Breast epithelium (tissue), 4 donors: Measurements from ENCODE around the gene KCNE3. TPM values are rescaled to one million over a fixed set of nuclear protein-coding genes. Genes with fewer than 3 reads are reported as not detected.

ENCODE experiments used
- DNase-seq, 2 donors: peaks; one replicate each; pipeline ENCODE4 v3.0.0-alpha.2; 2019; ENCODE audit warnings: low spot score in 2 of 2
- H3K27ac ChIP-seq, 2 donors: fragments of 200-600 bp; sonication (generic) in 1 of 2; one replicate each; pipeline ENCODE4 v1.5.1; 2016 to 2019; ENCODE audit warnings: mild to moderate bottlenecking in 1 of 2
- H3K27me3 ChIP-seq, 2 donors: fragments of 200-600 bp; sonication (generic) in 1 of 2; one replicate each; pipeline versions ENCODE4 v1.5.1 to v1.6.0; 2017 to 2019; ENCODE audit warnings: control low read depth in 1 of 2, mild to moderate bottlenecking in 1 of 2
- H3K36me3 ChIP-seq: fragments of 200-600 bp; one replicate; pipeline ENCODE4 v1.5.1; 2019
- H3K4me1 ChIP-seq, 2 donors: fragments of 200-600 bp; sonication (generic); one replicate each; pipeline ENCODE4 v1.5.1; 2016 to 2019; ENCODE audit warnings: control low read depth in 1 of 2
- H3K4me3 ChIP-seq, 3 donors: fragments of 200-600 bp; sonication (generic); 1 replicate in 2 of 3; 2 replicates in 1 of 3; pipeline ENCODE4 v1.5.1; 2016 to 2019; ENCODE audit warnings: mild to moderate bottlenecking in 3 of 3, moderate library complexity in 2 of 3
- H3K9me3 ChIP-seq, 2 donors: fragments of 200-600 bp; sonication (generic) in 1 of 2; one replicate each; pipeline ENCODE4 v1.5.1; 2016 to 2019; ENCODE audit warnings: control low read depth in 1 of 2
- CTCF ChIP-seq, 3 donors: fragments of 450-650 bp; IDR thresholded peaks; one replicate each; pipeline ENCODE4 v1.5.1; 2016 to 2017; ENCODE audit warnings: antibody characterized with exemption in 3 of 3, mild to moderate bottlenecking in 3 of 3, moderate library complexity in 3 of 3
- POLR2A ChIP-seq: fragments of 450-650 bp; IDR thresholded peaks from one replicate; pipeline ENCODE4 v1.6.1; 2016; ENCODE audit warnings: antibody characterized with exemption, mild to moderate bottlenecking, moderate library complexity
- POLR2AphosphoS5 ChIP-seq, 3 donors: sonication (generic); formaldehyde crosslinking; IDR thresholded peaks; one replicate each; pipeline ENCODE4 v1.6.1; 2017; ENCODE audit warnings: antibody characterized with exemption in 3 of 3
- intact Hi-C: fragments of 100-400 bp; cut with DNase I; formaldehyde crosslinking; loops from one replicate; pipeline ENCODE4 v1.15.1; 2023; ENCODE audit warnings: low total_unique reads
- total RNA-seq, 3 donors: library from RNA; depleted of rRNA; stranded (reverse); fragments of >200 nt; gene quantifications; one replicate each; pipeline ENCODE4 v1.1.0, GENCODE V29; 2016

Gene KCNE3
- total RNA-seq, 3 donors from 2014 or later, result 3.6 to 15.8 (median 4.7) TPM

DNA sequence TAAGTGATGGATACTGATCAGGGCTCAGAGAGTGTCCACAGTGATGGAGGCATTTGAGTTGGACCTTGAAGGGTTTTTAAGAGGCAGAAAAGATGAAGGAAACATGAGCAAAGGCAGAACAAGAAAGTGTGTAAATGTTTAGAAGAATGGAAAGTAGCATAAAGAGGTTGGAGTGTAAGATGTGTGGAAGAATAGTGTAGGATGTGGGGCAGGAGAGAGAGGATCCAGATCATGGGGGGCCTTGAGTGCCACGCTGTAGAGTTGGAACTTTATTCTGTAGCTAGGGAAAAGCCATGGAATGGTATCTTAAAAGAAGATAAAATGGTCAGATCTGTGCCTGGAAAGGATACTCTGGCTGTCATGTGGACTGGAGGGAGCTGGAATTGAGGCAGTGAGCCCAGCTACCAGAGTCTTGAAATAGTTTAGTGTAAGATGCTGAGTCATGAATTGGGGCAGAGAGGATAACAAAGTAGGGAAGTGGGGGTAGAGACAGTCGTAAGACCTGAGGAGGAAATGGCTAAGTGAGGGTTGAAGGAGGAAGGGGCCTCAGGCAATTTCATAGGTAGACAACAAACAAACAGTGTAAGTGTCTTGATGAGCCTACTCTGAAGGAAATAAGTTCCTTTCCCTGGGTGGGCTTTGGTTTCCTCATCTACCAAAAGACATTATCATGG, 6.7 kb downstream of the KCNE3 start:
- H3K27ac ChIP-seq, result peak overlapping the region in 1 of 2 donors; percentile 30
- intact Hi-C loops, result no loop called here
- no peaks in the 10 kb centered on the region for H3K36me3 ChIP-seq
- DNase-seq, result no peak
- H3K4me1 ChIP-seq, result no peaks in the 10 kb centered on the region
- TF ChIP-seq CTCF (IDR thresholded peaks at IDR 0.05), result no peak
- TF ChIP-seq POLR2AphosphoS5 (IDR thresholded peaks at IDR 0.05), result no peak
- TF ChIP-seq POLR2A, result no peak
- no peak overlapping the region for H3K4me3 ChIP-seq
- no peaks in the 10 kb centered on the region for H3K27me3 ChIP-seq
- no peaks in the 10 kb centered on the region for H3K9me3 ChIP-seq

- intact Hi-C loops, result no loop called here
- no peak overlapping the region for H3K27ac ChIP-seq
- no peak for DNase-seq
- H3K9me3 ChIP-seq, result no peaks in the 10 kb centered on the region
- H3K36me3 ChIP-seq, result no peaks in the 10 kb centered on the region
- TF ChIP-seq POLR2A (no peak), CTCF (IDR thresholded peaks at IDR 0.05) (no peak), POLR2AphosphoS5 (IDR thresholded peaks at IDR 0.05) (no peak)
- H3K4me1 ChIP-seq, result no peaks in the 10 kb centered on the region
- no peaks in the 10 kb centered on the region for H3K27me3 ChIP-seq
- no peak overlapping the region for H3K4me3 ChIP-seq
Observed at GRCh38 chr11:74460065-74460464, 7.3 kb downstream of the KCNE3 start.

DNA sequence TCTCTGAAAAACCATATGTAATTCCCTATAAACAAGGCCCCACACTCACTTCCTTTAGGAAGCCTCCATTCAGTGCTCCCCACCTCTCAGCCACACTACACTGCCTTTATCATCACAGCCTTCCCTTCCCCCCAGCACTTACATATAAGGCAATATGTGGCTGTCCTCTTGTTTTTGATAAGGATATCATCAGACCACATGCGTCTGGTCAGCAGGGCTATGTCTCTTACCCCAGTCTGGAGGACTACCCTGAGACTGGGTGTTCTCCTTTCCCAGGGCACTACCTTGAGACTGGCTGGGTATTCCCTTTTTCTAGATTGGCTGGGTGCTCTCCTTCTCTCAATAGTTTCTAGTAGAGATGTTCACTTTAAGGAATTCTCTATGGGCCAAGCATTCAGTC, 7.8 kb downstream of the KCNE3 start:
- Histone ChIP-seq H3K4me1 (no peaks in the 10 kb centered on the region), H3K36me3 (no peaks in the 10 kb centered on the region), H3K9me3 (no peaks in the 10 kb centered on the region), H3K27me3 (no peaks in the 10 kb centered on the region), H3K4me3 (no peak overlapping the region), H3K27ac (no peak overlapping the region)
- TF ChIP-seq POLR2AphosphoS5 (IDR thresholded peaks at IDR 0.05), result no peak
- TF ChIP-seq CTCF (IDR thresholded peaks at IDR 0.05), result no peak
- TF ChIP-seq POLR2A, result no peak
- no peak for DNase-seq
- intact Hi-C loops, result no loop called here

GRCh38 chr11:74457356-74457755, 10.0 kb downstream of the KCNE3 start:
- TF ChIP-seq POLR2A (no peak), CTCF (IDR thresholded peaks at IDR 0.05) (no peak), POLR2AphosphoS5 (IDR thresholded peaks at IDR 0.05) (no peak)
- no peak for DNase-seq
- no peaks in the 10 kb centered on the region for H3K36me3 ChIP-seq
- no peak overlapping the region for H3K4me3 ChIP-seq
- H3K27ac ChIP-seq, result no peak overlapping the region
- intact Hi-C loops, result no loop called here
- H3K27me3 ChIP-seq, result no peaks in the 10 kb centered on the region
- no peaks in the 10 kb centered on the region for H3K4me1 ChIP-seq
- no peaks in the 10 kb centered on the region for H3K9me3 ChIP-seq

- Histone ChIP-seq H3K9me3 (no peaks in the 10 kb centered on the region), H3K36me3 (no peaks in the 10 kb centered on the region), H3K4me1 (no peaks in the 10 kb centered on the region), H3K4me3 (no peak overlapping the region), H3K27me3 (no peaks in the 10 kb centered on the region), H3K27ac (no peak overlapping the region)
- intact Hi-C loops, result no loop called here
- TF ChIP-seq POLR2A, result no peak
- TF ChIP-seq CTCF (IDR thresholded peaks at IDR 0.05), result peak; percentile 66 to 74 (median 68)
- TF ChIP-seq POLR2AphosphoS5 (IDR thresholded peaks at IDR 0.05), result no peak
- DNase-seq, result peak in 1 of 2 donors; percentile 37
Observed at GRCh38 chr11:74453373-74453975, 13.9 kb downstream of the KCNE3 start.
